ENCODE measurements around the gene SLC38A2.

Gene SLC38A2

DNA sequence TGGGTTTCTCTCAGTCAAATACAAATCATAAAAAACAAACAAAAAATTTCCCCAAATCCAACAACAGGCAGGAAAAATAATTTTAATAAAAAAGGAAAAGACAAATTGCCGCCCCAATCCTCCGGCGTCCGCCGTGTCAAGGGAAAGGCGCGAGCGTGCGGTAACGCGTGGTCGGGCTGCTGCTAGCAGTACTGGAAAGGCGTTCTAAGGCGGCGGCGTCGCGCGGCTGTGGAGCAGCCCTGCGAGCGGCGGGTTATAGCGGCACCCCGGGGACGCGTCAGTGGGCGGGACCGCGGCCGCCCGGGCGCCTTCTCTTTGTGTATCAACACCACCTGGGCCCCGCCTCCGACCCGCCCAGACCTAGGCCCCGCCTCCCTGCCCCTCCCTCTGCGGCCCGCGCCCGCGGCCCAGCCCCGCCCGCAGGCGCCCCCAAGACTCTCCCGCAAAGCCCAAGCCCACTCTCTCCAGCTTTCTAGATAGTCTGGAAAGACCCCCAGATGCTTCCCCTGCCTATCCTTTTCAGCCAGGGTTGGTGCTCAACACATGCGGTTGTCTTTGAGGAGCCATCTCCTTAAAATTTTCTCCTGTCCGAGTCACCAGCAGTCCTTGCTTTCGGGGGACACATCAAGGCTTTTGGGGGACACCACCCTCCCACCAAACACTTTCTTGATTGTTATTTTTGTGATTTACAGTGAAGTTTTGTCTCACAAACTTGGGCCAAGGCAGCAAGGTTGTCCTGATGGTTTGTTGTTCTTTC, at the start of gene SLC38A2:
Gene SLC38A2, minus strand, starts transcription at position 230 of the 757 bp plus-strand sequence. CDS start 1,480 bp downstream, outside the sequence.
- H3K27ac ChIP-seq: peak within 1 kb of the TSS; percentile 95 to 99
- H3K4me3 ChIP-seq: peak within 1 kb of the TSS; percentile 90
- TF ChIP-seq, protein P1, sequence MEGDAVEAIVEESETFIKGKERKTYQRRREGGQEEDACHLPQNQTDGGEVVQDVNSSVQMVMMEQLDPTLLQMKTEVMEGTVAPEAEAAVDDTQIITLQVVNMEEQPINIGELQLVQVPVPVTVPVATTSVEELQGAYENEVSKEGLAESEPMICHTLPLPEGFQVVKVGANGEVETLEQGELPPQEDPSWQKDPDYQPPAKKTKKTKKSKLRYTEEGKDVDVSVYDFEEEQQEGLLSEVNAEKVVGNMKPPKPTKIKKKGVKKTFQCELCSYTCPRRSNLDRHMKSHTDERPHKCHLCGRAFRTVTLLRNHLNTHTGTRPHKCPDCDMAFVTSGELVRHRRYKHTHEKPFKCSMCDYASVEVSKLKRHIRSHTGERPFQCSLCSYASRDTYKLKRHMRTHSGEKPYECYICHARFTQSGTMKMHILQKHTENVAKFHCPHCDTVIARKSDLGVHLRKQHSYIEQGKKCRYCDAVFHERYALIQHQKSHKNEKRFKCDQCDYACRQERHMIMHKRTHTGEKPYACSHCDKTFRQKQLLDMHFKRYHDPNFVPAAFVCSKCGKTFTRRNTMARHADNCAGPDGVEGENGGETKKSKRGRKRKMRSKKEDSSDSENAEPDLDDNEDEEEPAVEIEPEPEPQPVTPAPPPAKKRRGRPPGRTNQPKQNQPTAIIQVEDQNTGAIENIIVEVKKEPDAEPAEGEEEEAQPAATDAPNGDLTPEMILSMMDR (IDR thresholded peaks at IDR 0.05): no peak
- peak; percentile 98 for DNase-seq (ENCODE audit: low spot score)

DNA sequence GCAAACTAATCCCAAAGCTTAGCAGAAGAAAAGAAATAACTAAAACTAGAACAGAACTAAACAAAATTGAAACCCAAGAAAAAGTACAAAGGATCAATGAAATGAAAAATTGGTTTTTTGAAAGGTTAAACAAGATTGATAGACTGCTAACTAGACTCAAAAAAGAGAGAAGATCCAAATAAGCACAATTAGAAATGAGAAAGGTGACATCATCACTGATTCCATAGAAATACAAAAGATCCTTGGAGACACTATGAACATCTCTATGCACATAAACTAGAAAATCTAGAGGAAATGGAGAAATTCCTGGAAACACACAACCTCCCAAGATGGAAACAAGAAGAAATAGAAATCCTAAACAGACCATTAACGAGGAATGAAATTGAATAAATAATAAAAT, 47.1 kb upstream of the SLC38A2 start:
- Histone ChIP-seq H3K27ac (no peak overlapping the region), H3K4me3 (no peak overlapping the region)
- TF ChIP-seq, protein P1 (IDR thresholded peaks at IDR 0.05): no peak
- no peak for DNase-seq (ENCODE audit: low spot score)

DNA sequence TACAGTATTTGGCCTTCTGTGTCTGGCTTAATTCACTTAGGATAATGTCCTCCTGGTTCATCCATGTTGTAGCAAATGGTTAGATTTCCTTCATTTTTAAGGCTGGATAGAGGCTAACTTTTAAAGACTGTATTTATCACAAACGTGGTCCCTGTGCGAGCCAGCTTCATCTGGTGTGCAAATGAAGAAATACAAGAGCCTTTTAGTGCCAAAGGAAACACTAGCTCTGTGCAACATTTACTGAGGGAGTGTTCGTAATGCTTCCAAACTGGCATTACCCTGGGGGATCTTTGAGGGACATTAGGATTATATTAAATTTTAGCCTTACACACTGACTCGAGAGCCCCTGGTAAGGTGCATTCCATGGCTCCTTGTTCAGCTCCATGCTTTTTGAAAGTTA, 43.0 kb upstream of the SLC38A2 start:
- Histone ChIP-seq H3K4me3 (peak overlapping the region; percentile 4), H3K27ac (peak overlapping the region; percentile 43 to 66)
- TF ChIP-seq, protein P1 (IDR thresholded peaks at IDR 0.05): no peak
- no peak for DNase-seq (ENCODE audit: low spot score)

DNA sequence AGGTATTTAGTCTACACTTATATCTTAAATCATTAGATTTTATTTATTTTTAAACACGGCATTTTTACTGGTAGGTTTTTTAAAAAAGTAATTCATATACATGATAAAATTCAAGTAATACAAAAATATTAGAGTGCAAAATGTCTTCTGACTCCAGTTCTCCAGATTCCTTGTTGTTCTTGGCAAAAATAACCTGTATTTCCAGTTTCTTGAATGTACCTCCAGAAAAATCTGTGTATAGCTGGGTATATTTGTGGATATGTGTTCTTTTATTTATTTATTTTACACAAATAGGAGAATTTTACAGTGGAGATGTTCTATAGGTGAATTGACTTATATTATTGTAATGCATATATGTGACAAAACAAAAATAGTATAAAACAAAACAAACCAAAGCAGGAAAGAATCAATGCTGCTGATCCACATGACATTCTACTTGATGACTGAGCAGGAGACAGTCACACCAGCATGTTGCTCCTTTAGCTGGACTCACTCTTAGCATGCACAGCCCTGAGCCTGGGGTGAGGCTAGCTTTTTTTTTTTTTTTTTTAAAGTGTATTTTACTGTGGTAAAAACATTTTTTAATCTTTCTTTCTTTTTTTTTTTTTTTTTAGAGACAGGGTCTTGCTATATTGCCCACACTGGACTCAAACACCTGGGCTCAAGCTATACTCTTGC, 42.2 kb upstream of the SLC38A2 start:
- Histone ChIP-seq H3K4me3 (no peak overlapping the region), H3K27ac (peak overlapping the region; percentile 43 to 66)
- TF ChIP-seq, protein P1 (IDR thresholded peaks at IDR 0.05): no peak
- no peak for DNase-seq (ENCODE audit: low spot score)

DNA sequence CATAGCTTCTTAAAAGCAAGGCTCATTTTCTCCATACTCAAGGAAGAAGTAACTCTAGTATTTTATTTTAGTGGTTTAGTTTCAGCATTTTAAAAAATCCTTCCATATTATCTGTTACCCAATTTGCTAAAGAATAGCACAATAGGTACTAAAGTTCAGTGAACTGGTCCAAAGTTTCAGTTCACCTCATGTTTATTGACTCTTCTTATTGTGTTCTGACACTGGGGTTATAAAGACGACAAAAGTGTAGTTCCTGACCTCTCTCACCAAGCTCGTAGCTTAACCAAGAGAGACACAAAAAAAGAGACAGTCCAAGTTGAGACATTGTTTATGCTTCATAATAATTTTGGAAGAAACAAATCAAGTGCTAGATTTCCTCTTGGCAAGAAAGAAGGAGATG, 40.8 kb upstream of the SLC38A2 start:
- Histone ChIP-seq H3K4me3 (no peak overlapping the region), H3K27ac (peak overlapping the region in 1 of 2 donors; percentile 0)
- TF ChIP-seq, protein P1 (IDR thresholded peaks at IDR 0.05): no peak
- no peak for DNase-seq (ENCODE audit: low spot score)

DNA sequence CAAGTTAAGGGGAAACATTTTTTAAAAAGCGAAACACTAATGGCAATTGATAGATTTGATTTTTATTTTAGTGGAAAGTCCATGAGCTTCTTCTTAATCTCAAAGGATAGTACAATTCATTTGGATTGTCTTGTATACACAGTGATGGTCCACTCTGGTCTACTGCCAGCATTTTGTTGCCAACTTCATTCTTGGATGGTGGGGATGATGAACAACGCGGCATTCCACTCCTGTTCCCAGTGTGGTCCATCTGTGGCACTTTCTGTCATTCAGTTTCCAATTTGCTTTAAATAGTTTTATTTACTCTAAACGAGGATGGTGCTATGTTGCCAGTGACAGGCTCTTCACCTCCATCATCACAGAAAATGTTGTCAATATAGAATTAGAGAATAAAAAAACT, 40.3 kb upstream of the SLC38A2 start:
- TF ChIP-seq, protein P1 (IDR thresholded peaks at IDR 0.05): no peak
- Histone ChIP-seq H3K4me3 (no peak overlapping the region), H3K27ac (no peak overlapping the region)
- no peak for DNase-seq (ENCODE audit: low spot score)

Measured in coronary artery (tissue), 2 donors.